Activated CD8-positive, alpha-beta memory T cell treated with anti-CD3 and anti-CD28 coated beads, Interleukin-2, amount 50 U/mL, for 24 hours (primary cell): ENCODE results near the gene C1QTNF8.

Experiments used
- DNase-seq: peaks from one replicate; pipeline ENCODE4 v3.0.0-alpha.2; 2020; ENCODE audit errors: extremely low read depth

The C1QTNF8 gene, protein sequence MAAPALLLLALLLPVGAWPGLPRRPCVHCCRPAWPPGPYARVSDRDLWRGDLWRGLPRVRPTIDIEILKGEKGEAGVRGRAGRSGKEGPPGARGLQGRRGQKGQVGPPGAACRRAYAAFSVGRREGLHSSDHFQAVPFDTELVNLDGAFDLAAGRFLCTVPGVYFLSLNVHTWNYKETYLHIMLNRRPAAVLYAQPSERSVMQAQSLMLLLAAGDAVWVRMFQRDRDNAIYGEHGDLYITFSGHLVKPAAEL

DNA sequence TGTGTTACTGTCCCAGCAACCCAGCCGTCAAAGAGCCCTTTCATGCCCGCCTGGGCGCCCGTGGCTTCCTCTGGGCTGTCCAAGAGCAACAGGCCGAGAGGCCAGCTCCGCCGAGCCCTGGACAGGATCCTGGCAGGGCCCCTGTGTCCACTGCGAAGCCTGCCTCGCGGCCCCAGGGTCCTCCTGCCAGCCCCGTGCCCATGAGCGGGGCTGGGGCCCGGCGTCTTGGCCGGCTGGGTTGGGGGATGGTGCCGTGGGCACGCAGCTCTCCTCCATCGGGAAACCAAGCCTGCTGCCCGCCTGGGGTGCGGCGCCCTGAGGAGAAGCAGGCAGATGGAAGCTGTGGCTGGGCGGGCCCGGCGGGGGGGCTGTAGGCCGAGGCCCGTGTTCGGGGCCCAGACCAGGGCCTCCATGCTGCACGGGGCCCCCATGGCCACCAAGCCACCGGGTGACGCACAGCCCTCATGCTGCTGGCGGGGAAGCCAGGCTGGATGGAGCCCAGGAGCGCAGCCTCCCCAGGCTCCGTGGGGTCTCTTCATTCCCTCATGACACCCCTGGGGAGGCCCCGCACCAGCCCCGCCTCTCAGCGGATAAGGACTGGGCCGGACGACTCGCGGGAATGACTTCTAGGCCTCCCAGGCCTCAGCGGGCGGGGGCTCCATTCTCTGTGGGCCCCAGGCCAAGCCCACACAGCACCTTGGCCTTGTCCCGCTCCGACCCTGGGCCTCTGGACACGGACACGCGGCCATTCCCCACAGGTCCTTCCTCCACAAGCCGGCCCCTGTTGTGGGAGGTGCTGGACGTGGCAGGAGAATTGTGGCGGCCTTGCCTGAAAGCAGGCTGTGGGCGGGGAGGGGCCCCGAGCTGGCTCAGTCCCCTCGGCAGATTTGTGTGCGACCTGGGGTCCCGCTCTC, at the start of gene C1QTNF8:
Gene C1QTNF8 (minus strand): TSS at position 76 of the 914 bp plus-strand sequence. CDS start 1,322 bp downstream, outside the sequence.
- no peak for DNase-seq

DNA sequence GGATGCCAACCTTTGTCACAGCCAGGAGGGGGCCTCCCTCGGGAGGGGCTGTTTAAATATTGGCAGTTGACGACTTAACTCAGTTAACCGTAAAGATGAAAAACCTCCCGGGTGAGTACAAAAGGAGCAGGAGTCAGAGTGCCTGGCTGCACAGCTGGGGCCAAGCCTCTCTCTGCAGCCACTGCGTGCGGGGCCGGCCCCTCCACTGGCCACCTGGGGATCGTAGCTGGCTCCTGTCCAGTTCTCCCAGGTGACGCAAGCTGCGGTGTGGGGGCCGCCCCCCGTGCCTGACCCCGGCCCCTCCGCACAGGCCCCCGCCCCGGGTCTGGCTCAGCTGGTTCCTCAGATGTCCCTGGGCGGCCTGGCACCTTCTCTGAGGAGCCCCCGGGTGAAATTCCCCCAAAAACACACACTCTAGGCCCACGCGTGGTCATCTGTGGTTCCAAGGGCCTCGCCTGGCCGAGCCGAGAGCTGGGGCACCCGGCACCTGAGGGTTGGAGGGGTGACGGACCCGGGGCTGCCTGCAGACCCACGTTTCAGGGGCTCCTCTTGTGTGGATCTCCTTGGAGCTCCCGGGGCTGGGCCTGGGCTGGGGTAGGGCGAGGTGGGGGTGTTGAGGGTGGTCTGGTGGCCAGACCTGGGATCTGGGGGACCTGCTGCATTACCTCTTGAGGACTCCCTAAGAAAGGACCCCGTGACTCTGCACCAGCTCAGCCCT, 49.5 kb upstream of the C1QTNF8 start:
- DNase-seq: no peak

DNA sequence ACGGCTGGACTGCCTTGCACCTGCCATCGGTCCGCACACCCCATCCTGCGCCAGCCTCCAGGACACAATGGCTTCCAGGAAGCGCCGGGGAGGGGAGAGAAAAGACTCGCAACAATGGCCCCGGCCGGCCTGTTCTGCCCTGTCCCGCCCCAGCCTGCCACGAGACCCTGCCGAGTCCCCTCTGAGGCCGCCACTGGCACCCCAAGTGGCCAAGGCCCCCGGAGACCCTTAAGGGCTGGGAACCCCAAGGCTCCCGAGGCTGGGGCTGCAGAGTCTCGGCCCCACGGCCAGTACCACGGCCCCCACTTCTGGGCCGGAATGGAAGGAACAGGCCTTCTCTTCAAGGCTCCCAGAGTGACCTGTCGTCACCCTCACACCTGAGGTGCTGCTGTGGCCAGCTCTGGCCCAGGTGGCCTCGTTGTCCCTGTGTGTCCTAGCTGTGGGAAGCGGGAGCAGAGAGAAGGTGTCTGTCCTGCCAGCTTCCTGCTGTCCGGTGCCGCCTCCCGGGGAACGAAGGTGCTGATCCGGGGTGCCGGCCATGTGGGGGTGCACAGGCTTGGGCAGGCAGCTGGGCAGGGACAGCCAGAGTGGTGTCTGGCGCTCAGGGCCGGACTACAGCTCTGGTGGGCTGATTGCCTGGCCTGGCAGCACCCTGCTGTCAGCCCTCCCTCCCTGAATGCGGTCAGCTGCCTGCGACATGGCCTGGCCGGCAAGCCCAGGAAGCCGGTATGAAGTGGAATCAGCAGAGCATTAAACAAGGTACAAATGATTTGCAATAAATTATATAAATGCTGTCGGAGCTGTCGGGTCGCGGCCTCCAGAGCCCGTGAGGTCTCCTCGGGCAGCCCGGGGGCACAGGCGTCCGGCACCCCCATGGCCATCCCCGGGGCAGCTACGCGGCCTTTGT, 48.7 kb upstream of the C1QTNF8 start:
- no peak for DNase-seq

DNA sequence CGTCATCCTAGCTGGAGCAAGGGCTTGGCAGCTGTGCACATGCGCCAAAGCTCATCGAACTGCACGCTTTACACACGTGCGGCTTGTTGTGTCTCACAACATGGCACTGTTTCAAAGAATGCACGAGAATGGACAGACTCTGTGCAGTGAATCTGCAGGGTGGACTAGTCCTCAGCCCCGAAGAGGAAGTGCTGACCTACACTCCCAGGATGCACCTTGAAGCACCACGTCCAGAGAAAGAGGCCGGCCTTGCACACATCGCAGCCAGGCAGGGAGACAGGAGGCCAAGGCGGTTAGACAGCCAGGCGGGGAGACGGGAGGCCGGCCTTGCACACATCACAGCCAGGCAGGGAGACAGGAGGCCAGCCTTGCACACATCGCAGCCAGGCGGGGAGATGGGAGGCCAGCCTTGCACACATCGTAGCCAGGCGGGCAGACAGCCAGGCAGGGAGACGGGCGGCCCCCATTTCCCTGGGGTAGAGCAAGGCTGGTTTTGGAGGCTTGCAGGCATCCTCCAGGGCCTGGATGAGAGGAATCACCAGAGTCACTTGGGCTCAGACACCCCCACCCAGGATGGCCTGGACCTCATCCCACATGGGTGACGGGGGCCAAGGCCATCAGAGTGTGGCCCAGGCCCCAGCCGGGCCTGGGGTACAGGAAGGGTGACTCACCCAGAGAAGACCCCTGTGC, 47.9 kb upstream of the C1QTNF8 start:
- no peak for DNase-seq

DNA sequence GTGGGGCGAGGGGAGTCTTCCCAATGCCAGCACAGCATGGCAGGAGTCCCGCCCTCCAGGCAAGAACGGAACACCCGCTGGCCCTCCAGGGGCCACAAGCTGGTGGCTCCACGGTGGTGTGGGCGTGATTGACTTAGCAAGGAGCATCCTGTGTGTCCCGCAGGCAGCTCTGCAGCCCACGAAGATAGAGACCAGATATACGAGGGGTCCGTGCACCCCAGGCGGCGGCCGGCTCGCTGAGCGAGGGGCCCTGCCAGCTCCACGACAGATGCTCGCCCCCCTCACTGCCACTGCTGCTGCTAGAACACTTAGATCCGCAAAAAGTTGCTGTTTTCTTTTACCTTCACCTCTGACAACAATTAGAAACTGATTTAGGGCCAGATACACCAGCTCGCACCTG, 46.9 kb upstream of the C1QTNF8 start:
- no peak for DNase-seq

DNA sequence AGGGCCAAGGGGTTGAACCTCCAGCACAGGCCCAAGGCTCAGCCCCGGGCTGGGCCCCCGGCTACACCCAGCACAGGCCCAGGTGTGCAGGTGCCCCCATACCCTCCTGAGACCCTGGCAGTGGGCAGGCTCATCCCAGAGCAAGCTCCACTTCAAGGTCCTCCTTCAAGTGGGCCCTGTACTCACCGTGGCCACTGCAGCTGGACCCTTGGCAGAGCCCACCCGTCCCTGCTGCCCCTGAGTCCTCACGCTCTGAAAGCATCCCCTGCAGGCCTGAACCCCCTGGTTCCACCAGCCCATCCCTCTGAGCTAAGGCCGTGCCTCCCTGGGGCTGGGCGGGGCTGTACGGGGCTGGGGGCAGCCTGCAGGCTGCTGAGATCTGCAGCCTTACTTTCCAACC, 45.7 kb upstream of the C1QTNF8 start:
- DNase-seq: no peak

DNA sequence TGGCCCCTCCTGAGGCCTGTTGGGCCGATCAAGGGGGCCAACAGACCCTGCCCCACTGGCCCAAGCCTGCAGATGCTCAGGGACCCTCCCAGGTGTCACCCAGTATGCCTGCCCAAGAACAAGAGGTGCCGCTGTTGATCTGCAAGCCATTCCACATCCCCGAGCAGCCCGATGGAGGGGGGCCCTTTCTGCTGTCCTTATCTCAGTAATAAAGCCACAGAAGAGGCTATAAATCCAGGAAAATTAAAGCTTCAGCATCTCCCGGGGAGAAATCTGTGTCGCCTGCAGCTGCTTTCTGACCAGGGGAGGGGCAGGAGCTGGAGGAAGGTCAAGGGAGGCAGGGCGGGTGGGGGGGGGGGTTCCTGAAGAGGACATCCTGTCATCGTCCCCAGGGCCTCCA, 45.1 kb upstream of the C1QTNF8 start:
- DNase-seq: no peak

DNA sequence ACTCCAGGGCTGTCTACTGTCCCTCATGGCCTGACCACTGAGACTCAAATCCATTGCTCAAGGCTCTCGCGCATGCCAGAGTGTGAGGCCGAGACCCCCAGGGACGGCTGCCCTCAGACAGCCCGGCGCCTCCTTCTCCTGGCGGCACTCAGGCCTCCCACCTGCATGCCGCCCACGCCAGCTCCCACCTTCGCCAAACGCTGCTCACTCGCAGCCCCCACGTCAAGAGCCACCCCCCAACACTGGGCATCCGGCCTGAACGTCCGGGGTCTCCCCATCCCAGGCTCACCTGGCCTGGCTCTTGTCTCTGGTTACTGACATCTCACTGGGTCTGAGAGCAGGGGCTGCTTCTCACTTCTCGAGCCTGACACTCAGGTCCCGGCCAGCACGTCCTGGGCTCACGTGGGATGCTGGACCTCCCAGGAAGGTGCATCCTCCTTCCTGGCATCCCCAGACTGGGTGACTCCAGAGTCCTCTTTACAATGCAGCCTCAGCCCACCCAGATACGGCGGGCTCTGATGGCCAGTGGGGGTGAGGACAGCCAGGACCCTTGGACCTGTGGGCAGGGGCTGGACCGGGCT, 44.6 kb upstream of the C1QTNF8 start:
- DNase-seq: no peak

DNA sequence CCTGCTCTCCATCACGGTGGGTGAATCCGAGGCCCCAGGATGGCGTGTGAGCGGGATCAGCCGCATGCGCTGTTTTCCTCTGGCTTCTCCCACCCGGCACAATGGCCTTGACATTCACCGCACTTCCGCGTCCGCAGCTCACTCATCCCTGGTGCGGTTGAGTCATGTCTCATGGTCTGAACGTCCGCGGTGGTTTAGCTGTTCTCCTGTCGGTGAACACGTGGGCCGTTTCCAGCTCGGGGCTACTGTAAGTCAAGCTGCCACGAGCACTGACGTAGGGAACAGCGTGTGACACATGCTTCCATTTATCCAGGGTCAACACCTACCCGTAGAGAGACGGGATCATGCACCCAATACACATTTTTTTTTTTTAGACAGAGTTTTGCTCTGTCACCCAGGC, 41.6 kb upstream of the C1QTNF8 start:
- no peak for DNase-seq

DNA sequence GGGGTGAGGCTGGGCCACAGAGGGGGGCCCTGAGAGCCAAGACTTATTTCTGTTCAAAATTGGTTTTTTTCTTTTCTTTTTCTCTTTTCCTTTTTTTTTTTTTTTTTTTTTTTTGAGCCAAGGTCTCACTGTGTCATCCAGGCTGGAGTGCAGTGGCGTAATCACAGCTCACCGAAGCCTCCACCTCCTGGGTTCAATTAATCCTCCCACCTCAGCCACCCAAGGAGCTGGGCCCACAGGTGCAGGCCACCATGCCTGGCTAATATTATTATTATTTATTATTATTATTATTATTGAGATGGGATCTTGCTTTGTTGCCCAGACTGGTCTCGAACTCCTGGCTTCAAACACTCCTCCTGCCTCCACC, 39.4 kb upstream of the C1QTNF8 start:
- no peak for DNase-seq

DNA sequence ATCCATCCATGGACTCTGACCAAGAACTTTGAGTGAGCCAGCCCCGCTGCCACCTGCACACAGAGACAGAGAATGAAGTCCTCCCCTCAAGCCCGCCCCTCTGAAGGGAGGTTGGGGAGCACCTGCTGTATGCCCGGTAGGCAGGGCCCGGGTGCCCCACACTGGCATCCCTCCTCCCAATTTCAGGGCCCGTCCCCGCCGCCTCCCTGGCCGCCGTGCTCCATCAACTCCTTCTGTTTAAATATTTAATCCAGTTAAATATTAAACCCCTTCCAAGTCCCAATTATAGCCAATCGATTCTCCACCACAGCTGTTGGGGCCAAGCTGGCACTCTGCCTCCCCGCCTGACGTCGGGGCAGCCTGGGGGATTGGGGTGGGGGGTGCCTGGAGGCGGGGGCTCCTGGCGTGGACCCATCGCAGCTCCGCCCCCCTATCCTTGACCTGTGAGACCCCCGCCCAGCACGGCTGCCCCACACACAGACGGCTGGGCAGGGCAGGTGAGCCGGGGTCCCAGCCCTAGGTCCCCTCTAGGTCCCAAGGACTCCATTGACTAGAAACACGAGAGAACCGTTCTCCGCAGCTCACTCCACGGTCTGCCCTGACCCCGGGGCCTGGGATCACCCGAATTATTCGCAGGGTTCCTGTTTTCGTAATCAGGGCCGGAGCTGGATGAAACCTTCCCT, 38.9 kb upstream of the C1QTNF8 start:
- no peak for DNase-seq

DNA sequence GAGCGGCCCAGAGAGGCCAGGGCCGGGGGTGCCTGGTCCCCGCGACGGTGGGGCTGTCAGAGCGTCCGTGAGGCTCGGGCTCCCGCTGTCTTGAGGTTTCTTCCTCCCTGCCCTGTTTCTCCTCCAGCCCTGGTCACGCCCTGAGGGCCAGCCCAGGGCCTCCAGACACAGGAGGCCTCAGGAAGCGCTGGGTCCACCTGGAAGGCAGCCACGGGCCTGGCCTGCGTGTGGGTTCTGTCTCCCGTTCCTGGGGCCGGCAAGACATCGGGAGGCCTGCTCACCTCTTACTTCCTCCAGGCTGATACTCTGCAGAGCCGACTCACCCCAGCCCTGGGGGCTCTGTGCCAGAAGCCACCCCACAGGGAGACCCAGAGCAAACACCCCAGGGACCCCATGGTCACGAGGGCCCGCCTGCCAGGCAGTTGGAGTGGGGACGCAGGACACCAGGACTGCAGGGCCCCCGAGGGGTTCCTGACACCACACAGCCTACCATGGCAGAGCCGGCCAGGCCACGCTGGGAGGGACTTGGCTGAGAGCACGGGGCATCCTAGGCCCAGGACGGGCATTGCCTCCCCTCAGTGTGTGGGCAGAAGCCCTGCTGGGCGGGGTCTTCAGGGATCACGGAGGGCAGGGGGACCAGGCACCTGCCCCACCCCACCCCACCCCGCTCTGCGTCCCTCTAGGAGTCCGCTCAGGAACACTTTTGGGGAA, 37.9 kb upstream of the C1QTNF8 start:
- DNase-seq: no peak

DNA sequence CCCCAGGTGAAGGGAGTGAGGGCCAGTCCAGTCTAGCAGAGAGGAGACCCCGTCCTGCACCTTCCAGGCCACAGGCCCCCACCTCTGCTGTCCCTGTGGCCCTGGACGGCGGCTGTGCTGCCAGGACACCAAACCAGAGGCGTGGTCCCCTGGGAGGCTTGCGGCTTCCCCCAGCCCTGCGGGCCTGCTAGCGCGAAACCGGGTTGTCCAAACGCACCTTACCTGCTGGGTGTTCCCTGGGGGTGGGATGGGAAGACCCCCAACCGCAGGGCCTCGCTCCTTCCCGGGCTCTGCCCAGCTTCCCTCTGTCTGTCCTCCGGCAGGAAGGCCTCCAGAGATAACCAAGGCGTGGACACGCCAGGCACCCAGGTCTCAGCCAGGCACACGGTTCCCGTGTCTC, 37.2 kb upstream of the C1QTNF8 start:
- DNase-seq: no peak

DNA sequence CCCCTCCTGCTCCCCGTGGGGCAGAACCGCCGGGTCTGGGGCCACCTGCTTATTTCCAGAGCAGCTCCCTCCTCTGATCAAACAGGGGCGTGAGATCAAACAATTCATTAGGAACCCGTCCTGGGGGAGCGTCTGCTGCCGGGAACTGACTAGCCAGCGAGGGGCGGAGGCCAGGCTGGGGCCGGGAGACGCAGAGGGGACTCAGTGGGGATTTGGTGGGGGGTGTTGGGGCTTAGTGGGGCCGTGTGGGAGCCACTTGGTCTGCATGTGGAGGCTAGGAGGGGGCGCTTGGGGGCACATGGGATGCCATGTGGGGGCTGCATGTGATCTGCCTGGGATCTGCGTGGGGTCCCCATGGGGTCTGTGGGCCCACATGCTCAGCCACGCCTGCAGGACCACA, 36.4 kb upstream of the C1QTNF8 start:
- DNase-seq: no peak

DNA sequence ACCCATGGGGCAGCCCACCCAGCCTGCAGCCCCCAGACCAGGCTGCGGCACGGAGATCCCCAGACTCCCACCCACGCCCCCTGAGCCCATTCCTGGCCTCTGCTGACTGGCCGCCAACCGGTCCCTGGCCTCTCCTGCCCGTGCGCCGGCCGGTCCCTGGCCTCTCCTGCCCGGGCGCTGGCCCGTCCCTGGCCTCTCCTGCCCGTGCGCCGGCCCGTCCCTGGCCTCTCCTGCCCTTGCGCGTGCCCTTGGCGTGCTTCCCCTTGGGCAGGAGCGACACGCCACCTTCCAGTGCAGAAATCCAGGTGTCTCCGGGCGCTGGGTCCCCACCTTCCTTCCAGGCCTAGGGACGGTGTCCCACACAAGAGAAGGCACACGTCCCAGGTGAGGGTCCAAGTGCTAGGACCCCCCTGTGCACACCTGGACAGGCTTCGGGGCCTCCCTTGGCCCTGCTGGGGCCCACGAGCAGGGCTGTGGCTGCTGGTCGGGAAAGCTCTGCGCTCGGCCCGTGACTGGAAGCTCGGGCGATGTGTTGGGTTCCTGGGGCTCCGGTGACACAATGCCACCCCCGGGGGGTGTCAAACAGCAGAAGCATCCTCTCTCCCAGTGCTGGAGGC, 35.4 kb upstream of the C1QTNF8 start:
- no peak for DNase-seq

DNA sequence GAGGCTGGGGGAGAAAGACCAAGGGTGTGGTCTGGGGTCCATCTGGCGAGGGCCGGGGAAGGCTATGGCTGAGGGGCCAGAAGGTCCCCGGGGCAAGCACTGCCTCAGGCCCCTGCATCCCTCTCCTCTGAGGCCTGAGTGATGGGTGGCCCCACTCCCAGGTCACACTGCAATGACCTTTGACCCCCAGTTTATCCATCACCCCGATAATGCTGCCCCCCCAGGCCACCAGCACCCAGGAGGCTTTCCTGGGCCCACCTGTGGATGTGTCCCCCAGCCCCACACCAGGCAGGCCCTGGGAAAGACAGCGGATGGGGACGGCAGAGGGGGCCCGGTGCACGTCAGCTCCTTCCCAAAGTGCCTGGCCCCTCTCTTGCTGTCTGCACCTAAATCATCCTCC, 34.3 kb upstream of the C1QTNF8 start:
- DNase-seq: no peak

DNA sequence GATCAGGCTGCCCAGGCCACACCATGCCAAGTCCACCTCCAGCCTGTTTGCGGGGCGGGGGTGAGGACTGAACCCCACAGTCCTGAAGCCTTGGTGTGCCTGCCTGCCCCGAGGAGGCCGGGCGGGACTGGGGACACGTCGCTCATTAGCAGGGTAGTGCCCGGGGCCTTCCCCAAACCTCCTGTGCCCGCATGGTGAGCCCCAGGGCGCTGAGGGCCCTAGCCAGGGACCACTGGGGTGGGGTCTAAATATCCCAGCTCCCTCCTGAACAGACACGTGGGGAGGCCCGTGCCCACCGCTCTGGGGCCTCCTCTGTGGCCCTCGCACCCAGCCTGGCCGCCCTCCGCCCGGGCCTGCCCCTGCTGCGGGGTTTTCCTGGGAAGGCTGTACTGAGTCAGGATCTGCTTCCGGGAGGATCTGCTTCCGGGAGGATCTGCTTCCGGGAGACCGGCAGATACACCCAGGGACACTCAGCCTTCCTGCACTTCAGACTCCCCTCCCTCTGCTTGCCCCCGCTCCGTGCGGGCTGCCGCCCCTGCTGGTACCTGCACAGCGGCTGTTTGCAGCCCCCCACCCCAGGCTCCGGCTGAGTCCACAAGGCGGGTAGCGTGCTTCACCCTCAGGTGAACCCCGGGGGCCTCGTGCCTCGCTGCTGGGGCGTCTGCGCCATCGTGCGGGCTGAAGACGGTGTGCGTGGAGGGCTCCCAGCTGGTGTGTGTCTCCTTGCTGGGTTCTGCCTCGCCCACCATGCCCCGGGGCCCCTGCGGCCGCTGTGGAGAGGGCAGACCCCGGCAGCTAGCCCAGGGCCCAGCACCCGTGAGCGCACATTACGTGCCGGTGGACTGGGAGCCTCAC, 33.3 kb upstream of the C1QTNF8 start:
- no peak for DNase-seq
